ENCODE results near the gene ACTR6.

- no peak for TF ChIP-seq CTCF (IDR thresholded peaks at IDR 0.05)
- TF ChIP-seq EP300 (IDR thresholded peaks at IDR 0.05), result no peak
- no peak for TF ChIP-seq POLR2AphosphoS5 (IDR thresholded peaks at IDR 0.05)
Measured at GRCh38 chr12:100166232-100166631, 34.4 kb upstream of the ACTR6 start.
